Measurements from ENCODE around the gene TRIM8. TPM values are rescaled to one million over a fixed set of nuclear protein-coding genes. Genes with fewer than 3 reads are reported as not detected.

TRIM8 gene
- total RNA-seq, 1 experiment from 2014 or later: 36.3 TPM

DNA sequence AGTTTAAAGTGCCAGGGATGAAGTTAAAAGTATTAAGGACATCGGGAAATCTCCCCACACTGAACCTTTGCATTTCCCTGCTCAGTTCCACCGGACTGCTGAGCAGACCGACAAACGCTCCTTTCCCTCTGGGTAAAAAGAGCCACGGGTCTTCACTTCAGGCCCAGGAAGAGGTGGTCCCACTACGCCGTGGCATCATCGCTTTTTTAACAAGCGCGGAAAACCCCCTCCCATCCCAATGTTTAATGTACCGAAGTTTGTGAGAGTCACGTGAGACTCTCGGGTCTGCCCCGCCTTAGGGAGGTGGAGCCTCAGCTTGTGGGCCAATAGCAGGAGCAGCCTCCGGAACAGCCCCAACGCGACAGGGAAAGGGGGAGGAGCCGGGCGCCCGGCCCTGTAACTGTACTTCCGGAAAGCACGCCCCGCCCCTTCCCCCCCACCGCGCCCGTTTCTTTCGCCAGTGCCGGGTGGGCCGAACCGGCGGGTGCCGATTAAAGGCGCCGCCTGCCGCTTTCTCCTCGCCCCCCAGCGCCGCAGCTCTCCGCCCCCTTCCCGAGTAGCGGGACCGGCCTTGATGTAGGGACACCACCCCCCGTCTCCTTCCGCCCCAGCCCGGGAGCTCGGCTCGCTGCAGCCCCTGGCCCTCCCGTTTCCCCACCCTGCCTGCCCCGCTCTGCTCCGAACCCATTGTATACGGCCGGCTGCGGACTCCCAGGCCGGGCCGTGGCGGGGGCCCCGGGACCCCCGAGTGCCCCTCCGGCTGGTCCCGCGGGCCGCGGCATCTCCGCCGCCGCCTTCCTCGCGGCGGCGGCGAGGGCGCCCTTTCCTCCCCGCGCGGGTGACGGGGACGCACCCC is 2.2 kb upstream of the TRIM8 start (continued):
- no peak for TF ChIP-seq ZNF425 (CRISPR knock-in tag; conservative IDR thresholded peaks at IDR 0.05)
- 0 out of 2 replicates have a peak, but pooled peaks have one; percentile 81 for TF ChIP-seq ZNF232 (CRISPR knock-in tag; IDR thresholded peaks at IDR 0.05)
- TF ChIP-seq ZNF416 (CRISPR knock-in tag; IDR thresholded peaks at IDR 0.05): no peak
- TF ChIP-seq, protein P1, sequence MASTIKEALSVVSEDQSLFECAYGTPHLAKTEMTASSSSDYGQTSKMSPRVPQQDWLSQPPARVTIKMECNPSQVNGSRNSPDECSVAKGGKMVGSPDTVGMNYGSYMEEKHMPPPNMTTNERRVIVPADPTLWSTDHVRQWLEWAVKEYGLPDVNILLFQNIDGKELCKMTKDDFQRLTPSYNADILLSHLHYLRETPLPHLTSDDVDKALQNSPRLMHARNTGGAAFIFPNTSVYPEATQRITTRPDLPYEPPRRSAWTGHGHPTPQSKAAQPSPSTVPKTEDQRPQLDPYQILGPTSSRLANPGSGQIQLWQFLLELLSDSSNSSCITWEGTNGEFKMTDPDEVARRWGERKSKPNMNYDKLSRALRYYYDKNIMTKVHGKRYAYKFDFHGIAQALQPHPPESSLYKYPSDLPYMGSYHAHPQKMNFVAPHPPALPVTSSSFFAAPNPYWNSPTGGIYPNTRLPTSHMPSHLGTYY (CRISPR knock-in tag; IDR thresholded peaks at IDR 0.05): no peak
- peak; percentile 49; the same call in 1 of the 2 replicates for TF ChIP-seq FOXP1 (CRISPR knock-in tag; IDR thresholded peaks at IDR 0.05; ENCODE audit: borderline replicate concordance)
- TF ChIP-seq NFYB (CRISPR knock-in tag; conservative IDR thresholded peaks at IDR 0.05; ENCODE audit: low read depth): peak; percentile 25; the same call in 1 of the 2 replicates
- TF ChIP-seq ZBTB43 (CRISPR knock-in tag; IDR thresholded peaks at IDR 0.05): no peak
- TF ChIP-seq MYBL2 (CRISPR knock-in tag; IDR thresholded peaks at IDR 0.05): peak; percentile 56; the same call in 1 of the 2 replicates
- TF ChIP-seq, protein P2, sequence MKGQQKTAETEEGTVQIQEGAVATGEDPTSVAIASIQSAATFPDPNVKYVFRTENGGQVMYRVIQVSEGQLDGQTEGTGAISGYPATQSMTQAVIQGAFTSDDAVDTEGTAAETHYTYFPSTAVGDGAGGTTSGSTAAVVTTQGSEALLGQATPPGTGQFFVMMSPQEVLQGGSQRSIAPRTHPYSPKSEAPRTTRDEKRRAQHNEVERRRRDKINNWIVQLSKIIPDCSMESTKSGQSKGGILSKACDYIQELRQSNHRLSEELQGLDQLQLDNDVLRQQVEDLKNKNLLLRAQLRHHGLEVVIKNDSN (CRISPR knock-in tag; IDR thresholded peaks at IDR 0.05): peak; percentile 91
- TF ChIP-seq EMX1 (CRISPR knock-in tag; IDR thresholded peaks at IDR 0.05): no peak
- peak; percentile 94 for TF ChIP-seq SP1 (CRISPR knock-in tag; conservative IDR thresholded peaks at IDR 0.05)
- TF ChIP-seq ZBTB21 (CRISPR knock-in tag; IDR thresholded peaks at IDR 0.05; ENCODE audit: borderline replicate concordance): no peak
- TF ChIP-seq E2F5 (CRISPR knock-in tag; IDR thresholded peaks at IDR 0.05): 0 out of 2 replicates have a peak, but pooled peaks have one; percentile 27
- TF ChIP-seq AFF4 (CRISPR knock-in tag; IDR thresholded peaks at IDR 0.05; ENCODE audit: borderline replicate concordance): no peak
- no peak for TF ChIP-seq PREB (CRISPR knock-in tag; IDR thresholded peaks at IDR 0.05; ENCODE audit: borderline replicate concordance)
- TF ChIP-seq, protein P3, sequence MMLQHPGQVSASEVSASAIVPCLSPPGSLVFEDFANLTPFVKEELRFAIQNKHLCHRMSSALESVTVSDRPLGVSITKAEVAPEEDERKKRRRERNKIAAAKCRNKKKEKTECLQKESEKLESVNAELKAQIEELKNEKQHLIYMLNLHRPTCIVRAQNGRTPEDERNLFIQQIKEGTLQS (CRISPR knock-in tag; conservative IDR thresholded peaks at IDR 0.05): no peak

All from WTC11 (cell line).